Muscle of leg (tissue), 11 donors: ENCODE results near the gene SMIM13. TPM values are rescaled to one million over a fixed set of nuclear protein-coding genes. Genes with fewer than 3 reads are reported as not detected.

Experiments used
- DNase-seq: peaks from one replicate; pipeline ENCODE4 v3.0.0; 2013
- H3K27ac ChIP-seq: one replicate; pipeline ENCODE4 v1.5.1; 2013; ENCODE audit warnings: mild to moderate bottlenecking, low read length, control low read depth
- H3K27me3 ChIP-seq: one replicate; pipeline ENCODE4 v1.6.1; 2013; ENCODE audit warnings: low read length; ENCODE audit not compliant: control insufficient read depth, insufficient read depth
- H3K36me3 ChIP-seq: one replicate; pipeline ENCODE4 v1.6.1; 2013; ENCODE audit warnings: low read length; ENCODE audit not compliant: control insufficient read depth, insufficient read depth
- H3K4me1 ChIP-seq: one replicate; pipeline ENCODE4 v1.6.1; 2013; ENCODE audit warnings: low read length; ENCODE audit not compliant: control insufficient read depth, insufficient read depth
- H3K4me3 ChIP-seq: one replicate; pipeline ENCODE4 v1.5.1; 2013; ENCODE audit warnings: low read length, control low read depth
- H3K9me3 ChIP-seq: replicated peaks from 2 replicates; pipeline ENCODE4 v1.6.1; 2013; ENCODE audit warnings: low read depth, low read length; ENCODE audit not compliant: control insufficient read depth
- WGBS: methylation state at CpG from one replicate; pipeline ENCODE4 v1.1.5; 2013; ENCODE audit warnings: missing lambda C conversion rate; ENCODE audit not compliant: insufficient coverage; 5-methylcytosine and 5-hydroxymethylcytosine counted together
- polyA plus RNA-seq, 8 donors: library from polyadenylated mRNA; unstranded; fragments of 120-200 nt; gene quantifications; one replicate each; pipeline versions ENCODE4 v1.2.1 to v1.2.3, GENCODE V29; 2013; ENCODE audit warnings: inconsistent platforms in 1 of 8, low replicate concordance in 1 of 8; ENCODE audit not compliant: insufficient read length in 8 of 8, insufficient read depth in 1 of 8
- total RNA-seq: library from RNA; stranded (reverse); fragments of 120-200 nt; gene quantifications from one replicate; pipeline ENCODE4 v1.2.4, GENCODE V29; 2013

The SMIM13 gene
- total and polyA plus RNA-seq, 9 donors, result 6.6 to 13.5 (median 9.3) TPM

GRCh38 chr6:11094411-11094851 lies 797 bp downstream of the SMIM13 start:
- peak; percentile 54 for DNase-seq
- no peaks in the 10 kb centered on the region for H3K9me3 ChIP-seq
- 4% methylated on average over 10 of the region's 15 CpGs for WGBS

GRCh38 chr6:11094941-11095340 lies 1.3 kb downstream of the SMIM13 start:
- peak overlapping the region; percentile 78 for H3K27ac ChIP-seq
- peaks cover 7% of the 10 kb centered on the region for H3K36me3 ChIP-seq
- H3K4me1 ChIP-seq, result peaks cover 3% of the 10 kb centered on the region
- no CpG with 5 or more reads among the region's 7 CpGs for WGBS
- H3K27me3 ChIP-seq, result no peaks in the 10 kb centered on the region
- H3K9me3 ChIP-seq, result no peaks in the 10 kb centered on the region
- DNase-seq, result no peak
- H3K4me3 ChIP-seq, result peak overlapping the region; percentile 91

More at GRCh38 chr6:11094411-11094851, 797 bp downstream of the SMIM13 start:
- Histone ChIP-seq H3K36me3 (peaks cover 7% of the 10 kb centered on the region), H3K27me3 (no peaks in the 10 kb centered on the region), H3K4me1 (peaks cover 3% of the 10 kb centered on the region), H3K4me3 (peak overlapping the region; percentile 91), H3K27ac (peak overlapping the region; percentile 78)

GRCh38 chr6:11096109-11096508 lies 2.5 kb downstream of the SMIM13 start:
- WGBS, result 67% methylated on average over 1 of the region's 4 CpGs
- DNase-seq, result peak; percentile 16
- H3K36me3 ChIP-seq, result peaks cover 7% of the 10 kb centered on the region
- no peak overlapping the region for H3K4me3 ChIP-seq
- peaks cover 3% of the 10 kb centered on the region for H3K4me1 ChIP-seq
- no peak overlapping the region for H3K27ac ChIP-seq
- no peaks in the 10 kb centered on the region for H3K27me3 ChIP-seq
- H3K9me3 ChIP-seq, result peaks cover 9% of the 10 kb centered on the region

- H3K27ac ChIP-seq, result no peak overlapping the region
- 93% methylated on average over 3 of the region's 8 CpGs for WGBS
- H3K27me3 ChIP-seq, result no peaks in the 10 kb centered on the region
- peaks cover 7% of the 10 kb centered on the region for H3K36me3 ChIP-seq
- peaks cover 3% of the 10 kb centered on the region for H3K4me1 ChIP-seq
- no peak overlapping the region for H3K4me3 ChIP-seq
- no peak for DNase-seq
- peaks cover 12% of the 10 kb centered on the region for H3K9me3 ChIP-seq
These were observed 3.8 kb downstream of the SMIM13 start for GRCh38 chr6:11097476-11097875.

GRCh38 chr6:11098004-11098403 lies 4.4 kb downstream of the SMIM13 start:
- Histone ChIP-seq H3K4me3 (no peak overlapping the region), H3K27ac (no peak overlapping the region), H3K4me1 (peaks cover 1% of the 10 kb centered on the region), H3K27me3 (no peaks in the 10 kb centered on the region), H3K36me3 (peaks cover 7% of the 10 kb centered on the region), H3K9me3 (peaks cover 12% of the 10 kb centered on the region)
- no CpG with 5 or more reads among the region's 1 CpG for WGBS
- DNase-seq, result no peak

GRCh38 chr6:11101417-11101816 lies 7.8 kb downstream of the SMIM13 start:
- no peak overlapping the region for H3K4me3 ChIP-seq
- H3K9me3 ChIP-seq, result peaks cover 18% of the 10 kb centered on the region
- 94% methylated on average over 3 of the region's 5 CpGs for WGBS
- peaks cover 7% of the 10 kb centered on the region for H3K36me3 ChIP-seq
- no peaks in the 10 kb centered on the region for H3K4me1 ChIP-seq
- DNase-seq, result no peak
- no peak overlapping the region for H3K27ac ChIP-seq
- no peaks in the 10 kb centered on the region for H3K27me3 ChIP-seq

GRCh38 chr6:11103065-11103464 lies 9.4 kb downstream of the SMIM13 start:
- 88% methylated on average over 3 of the region's 5 CpGs for WGBS

GRCh38 chr6:11108726-11109125 lies 15.1 kb downstream of the SMIM13 start:
- DNase-seq, result no peak
- H3K4me3 ChIP-seq, result no peak overlapping the region
- no peaks in the 10 kb centered on the region for H3K27me3 ChIP-seq
- peaks cover 2% of the 10 kb centered on the region for H3K9me3 ChIP-seq
- H3K27ac ChIP-seq, result no peak overlapping the region
- no peaks in the 10 kb centered on the region for H3K36me3 ChIP-seq
- H3K4me1 ChIP-seq, result no peaks in the 10 kb centered on the region

More at GRCh38 chr6:11103065-11103464, 9.4 kb downstream of the SMIM13 start:
- Histone ChIP-seq H3K27me3 (no peaks in the 10 kb centered on the region), H3K27ac (no peak overlapping the region), H3K9me3 (peaks cover 18% of the 10 kb centered on the region), H3K4me1 (no peaks in the 10 kb centered on the region), H3K36me3 (no peaks in the 10 kb centered on the region), H3K4me3 (no peak overlapping the region)
- no peak for DNase-seq

- Histone ChIP-seq H3K36me3 (no peaks in the 10 kb centered on the region), H3K27ac (no peak within 1 kb of the TSS), H3K4me1 (no peaks in the 10 kb centered on the region), H3K4me3 (no peak within 1 kb of the TSS), H3K27me3 (no peaks in the 10 kb centered on the region), H3K9me3 (no peaks in the 10 kb centered on the region)
- WGBS, result 86% methylated on average over 13 of the region's 16 CpGs
- DNase-seq, result no peak
These were observed 17.5 kb downstream of the SMIM13 start, which contains the start of gene ERVFRD-1 for GRCh38 chr6:11110921-11111768. TSS of gene ERVFRD-1 (minus strand) at chr6:11111725. CDS start at chr6:11105310, 6,415 bp downstream.

- no peaks in the 10 kb centered on the region for H3K36me3 ChIP-seq
- H3K27ac ChIP-seq, result no peak overlapping the region
- WGBS, result 67% methylated on average over 7 of the region's 9 CpGs
- DNase-seq, result peak; percentile 16
- no peaks in the 10 kb centered on the region for H3K9me3 ChIP-seq
- no peaks in the 10 kb centered on the region for H3K27me3 ChIP-seq
- H3K4me3 ChIP-seq, result no peak overlapping the region
- H3K4me1 ChIP-seq, result no peaks in the 10 kb centered on the region
These were observed 18.3 kb downstream of the SMIM13 start for GRCh38 chr6:11111769-11112437.
